Endometrial microvascular endothelial cells (primary cell): ENCODE measurements around the gene CPXM1. TPM values are rescaled to one million over a fixed set of nuclear protein-coding genes. Genes with fewer than 3 reads are reported as not detected.

Source experiments
- total RNA-seq: library from RNA; depleted of rRNA; stranded (reverse); fragments of >200 nt; gene quantifications from one replicate; pipeline ENCODE4 v1.2.3, GENCODE V29; 2015; ENCODE audit errors: inconsistent ontology term

Gene CPXM1
- total RNA-seq, 1 donor from 2014 or later, result 0.93 TPM

Other genes starting within 250 kb of the CPXM1 start
- gene NOP56, start 148.0 kb downstream of the CPXM1 start, total RNA-seq, result 190 TPM
- 108 TPM for gene IDH3B, start 136.4 kb downstream of the CPXM1 start, total RNA-seq
- gene EBF4, start 107.8 kb downstream of the CPXM1 start, total RNA-seq, result 0.37 TPM
- not detected for gene C20orf141, start 14.4 kb upstream of the CPXM1 start, total RNA-seq
- not detected for gene TMEM239, start 15.7 kb upstream of the CPXM1 start, total RNA-seq
- gene PCED1A, start 40.0 kb upstream of the CPXM1 start, total RNA-seq, result 13.0 TPM
- 46.1 TPM for gene VPS16, start 40.1 kb upstream of the CPXM1 start, total RNA-seq
- gene PTPRA, start 72.9 kb upstream of the CPXM1 start, total RNA-seq, result 53.5 TPM
- gene GNRH2, start 243.0 kb upstream of the CPXM1 start, total RNA-seq, result not detected
- 46.9 TPM for gene MRPS26, start 245.4 kb upstream of the CPXM1 start, total RNA-seq